ENCODE results near the gene FAM184B.
A peak's percentile ranks its signal among the peaks of the same experiment; 100 is the strongest.

Gene FAM184B

GRCh38 chr4:17781300-17782287, at the start of gene FAM184B:
Gene FAM184B (minus strand): TSS chr4:17781621. CDS start chr4:17781299, 322 bp downstream.
- DNase-seq: no peak

- no peak for DNase-seq
These were observed 42.6 kb upstream of the FAM184B start for GRCh38 chr4:17823871-17824669.

- no peak for DNase-seq
These were observed 35.6 kb upstream of the FAM184B start for GRCh38 chr4:17817027-17817426.

- no peak for DNase-seq
These were observed 34.7 kb upstream of the FAM184B start for GRCh38 chr4:17816142-17816541.

- no peak for DNase-seq
These were observed 32.7 kb upstream of the FAM184B start for GRCh38 chr4:17814140-17814539.

- no peak for DNase-seq
These were observed 31.4 kb upstream of the FAM184B start for GRCh38 chr4:17812801-17813200.

- no peak for DNase-seq
These were observed 30.7 kb upstream of the FAM184B start for GRCh38 chr4:17812125-17812524.

GRCh38 chr4:17811078-17811603, 29.7 kb upstream of the FAM184B start:
- DNase-seq: no peak

- DNase-seq: peak; percentile 99
These were observed 29.0 kb upstream of the FAM184B start, which contains the start of the genes DCAF16 and NCAPG for GRCh38 chr4:17810260-17811077. Gene DCAF16 (minus strand): TSS chr4:17810757. CDS start chr4:17804141, 6,616 bp downstream. Gene NCAPG (plus strand): TSS chr4:17810979. CDS start chr4:17811078, 99 bp downstream.

GRCh38 chr4:17809667-17810066, 28.2 kb upstream of the FAM184B start:
- DNase-seq: no peak

GRCh38 chr4:17807446-17807845, 26.0 kb upstream of the FAM184B start:
- DNase-seq: no peak

GRCh38 chr4:17805580-17806155, 24.2 kb upstream of the FAM184B start:
- no peak for DNase-seq

- DNase-seq: no peak
These were observed 16.4 kb upstream of the FAM184B start for GRCh38 chr4:17797808-17798207.

- DNase-seq: no peak
These were observed 13.3 kb upstream of the FAM184B start for GRCh38 chr4:17794730-17795129.

- DNase-seq: no peak
These were observed 7.5 kb upstream of the FAM184B start for GRCh38 chr4:17788956-17789355.

GRCh38 chr4:17787315-17787714, 5.9 kb upstream of the FAM184B start:
- no peak for DNase-seq

GRCh38 chr4:17786567-17786966, 5.1 kb upstream of the FAM184B start:
- DNase-seq: no peak

GRCh38 chr4:17785858-17786257, 4.4 kb upstream of the FAM184B start:
- DNase-seq: no peak

- DNase-seq: no peak
These were observed 721 bp downstream of the FAM184B start for GRCh38 chr4:17780501-17781299.

GRCh38 chr4:17778431-17778830, 3.0 kb downstream of the FAM184B start:
- DNase-seq: no peak

- DNase-seq: no peak
These were observed 8.2 kb downstream of the FAM184B start for GRCh38 chr4:17773135-17773698.

Measured in stimulated activated CD4-positive, alpha-beta T cell treated with anti-CD3 and anti-CD28 coated beads, Interleukin-4, amount 100 ng/mL, for 1 hour (primary cell).